ENCODE results near the gene FHIT. TPM values are rescaled to one million over a fixed set of nuclear protein-coding genes. Genes with fewer than 3 reads are reported as not detected.

The FHIT gene
- total and polyA plus RNA-seq, 10 of the 15 experiments (the other 5 are each of a cell fraction or from before 2014, with no cell fraction given): 4.2 to 14.9 (median 9.4) TPM

DNA sequence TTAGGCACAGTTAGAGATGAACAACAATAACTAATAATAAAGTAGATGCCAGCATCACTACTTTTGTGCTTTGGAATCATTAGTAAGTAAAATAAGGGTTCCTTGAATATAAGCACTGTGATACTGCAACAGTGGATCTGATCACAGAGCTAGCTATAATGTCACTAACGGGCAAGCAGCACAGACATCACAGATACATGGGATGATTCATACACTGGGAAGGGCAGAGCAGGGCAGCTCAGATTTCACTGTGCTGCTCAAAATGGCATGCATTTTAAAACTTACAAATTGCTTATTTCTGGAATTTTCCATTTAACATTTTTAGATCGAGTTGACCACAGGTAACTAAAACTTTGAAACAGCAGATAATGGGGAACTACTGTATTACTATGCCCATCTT lies 476.6 kb downstream of the FHIT start (continued):
- TF ChIP-seq, protein P1, sequence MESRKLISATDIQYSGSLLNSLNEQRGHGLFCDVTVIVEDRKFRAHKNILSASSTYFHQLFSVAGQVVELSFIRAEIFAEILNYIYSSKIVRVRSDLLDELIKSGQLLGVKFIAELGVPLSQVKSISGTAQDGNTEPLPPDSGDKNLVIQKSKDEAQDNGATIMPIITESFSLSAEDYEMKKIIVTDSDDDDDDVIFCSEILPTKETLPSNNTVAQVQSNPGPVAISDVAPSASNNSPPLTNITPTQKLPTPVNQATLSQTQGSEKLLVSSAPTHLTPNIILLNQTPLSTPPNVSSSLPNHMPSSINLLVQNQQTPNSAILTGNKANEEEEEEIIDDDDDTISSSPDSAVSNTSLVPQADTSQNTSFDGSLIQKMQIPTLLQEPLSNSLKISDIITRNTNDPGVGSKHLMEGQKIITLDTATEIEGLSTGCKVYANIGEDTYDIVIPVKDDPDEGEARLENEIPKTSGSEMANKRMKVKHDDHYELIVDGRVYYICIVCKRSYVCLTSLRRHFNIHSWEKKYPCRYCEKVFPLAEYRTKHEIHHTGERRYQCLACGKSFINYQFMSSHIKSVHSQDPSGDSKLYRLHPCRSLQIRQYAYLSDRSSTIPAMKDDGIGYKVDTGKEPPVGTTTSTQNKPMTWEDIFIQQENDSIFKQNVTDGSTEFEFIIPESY (IDR thresholded peaks at IDR 0.05): no peak
- TF ChIP-seq DPF2 (IDR thresholded peaks at IDR 0.05): no peak
- TF ChIP-seq ZBED1 (IDR thresholded peaks at IDR 0.05; ENCODE audit: borderline replicate concordance): no peak

DNA sequence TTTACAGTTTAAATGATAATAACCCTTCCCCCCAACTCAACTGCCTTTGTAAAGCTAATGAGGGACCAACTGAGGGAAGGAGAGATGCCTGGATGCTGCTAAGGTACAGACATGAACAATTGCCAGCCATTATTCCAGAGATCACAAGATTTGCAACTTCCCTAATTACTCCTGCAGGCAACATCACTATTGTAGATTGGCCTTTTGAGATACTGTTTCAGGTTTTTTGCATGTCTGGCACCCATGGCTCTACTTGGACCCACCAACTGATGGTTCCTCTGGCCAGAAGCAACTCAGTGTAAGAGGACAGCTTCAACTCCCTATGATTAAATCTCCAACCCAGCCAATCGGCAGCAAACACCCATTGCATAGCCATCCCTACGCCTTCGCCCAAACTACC lies 478.7 kb downstream of the FHIT start:
- Histone ChIP-seq H3K27me3 (replicated peaks in 1 of 2; ENCODE audit: control insufficient read depth in 2 of 2, insufficient read depth in 2 of 2, low read length in 1 of 2) (no peaks in the 10 kb centered on the region), H3K79me2 (ENCODE audit: control insufficient read depth, insufficient read depth, low read length) (no peaks in the 10 kb centered on the region), H3K9ac (ENCODE audit: control insufficient read depth, insufficient read depth, low read length) (no peak overlapping the region), H3K4me2 (ENCODE audit: control insufficient read depth, insufficient read depth) (no peak overlapping the region), H3K4me1 (ENCODE audit: control insufficient read depth, insufficient read depth, low read length) (no peaks in the 10 kb centered on the region), H3K27ac (ENCODE audit: control insufficient read depth, insufficient read depth) (no peak overlapping the region), H3K36me3 (ENCODE audit: control insufficient read depth in 2 of 2, insufficient read depth in 2 of 2, low read length in 1 of 2) (no peaks in the 10 kb centered on the region), H3K4me3 (no peak overlapping the region), H3K9me3 (replicated peaks; ENCODE audit: control insufficient read depth, insufficient read depth, low read length) (no peaks in the 10 kb centered on the region), H2AFZ (ENCODE audit: control insufficient read depth, low read depth, low read length) (no peak overlapping the region), H4K20me1 (ENCODE audit: control insufficient read depth, insufficient read depth) (no peaks in the 10 kb centered on the region)
- RAD21 ChIA-PET (ENCODE audit: unreplicated experiment): no interaction called here
- CTCF ChIA-PET: interaction anchor here (0.8 kb wide), 1 partner anchor 607 kb away, joined by 3 read pairs; no protein-coding TSS in a partner anchor
- 98% methylated on average over 3 of the region's 3 CpGs for WGBS (ENCODE audit: insufficient coverage, insufficient replicate concordance, low lambda C conversion rate, missing lambda C conversion rate)
- no peak for FAIRE-seq
- SMC1A ChIA-PET (ENCODE audit: uncharacterized antibody, unreplicated experiment): no interaction called here
- no peak for DNase-seq (ENCODE audit: low read depth, low spot score)
- no peak for ATAC-seq
- POLR2A ChIA-PET: no interaction called here
- intact Hi-C loops (cut with micrococcal nuclease; ENCODE audit: unreplicated experiment) (no loop called here), in situ Hi-C loops (cut with MboI) (no loop called here)
- no TSS peak for BruUV-seq (replicated peaks)
- TF ChIP-seq RCOR1 (conservative IDR thresholded peaks at IDR 0.05; ENCODE audit: low read depth, low read length): no peak
- no peak for TF ChIP-seq ASH2L (IDR thresholded peaks at IDR 0.05; ENCODE audit: borderline replicate concordance, low read depth)
- no peak for TF ChIP-seq NR2F1 (conservative IDR thresholded peaks at IDR 0.05)
- TF ChIP-seq, protein P2, sequence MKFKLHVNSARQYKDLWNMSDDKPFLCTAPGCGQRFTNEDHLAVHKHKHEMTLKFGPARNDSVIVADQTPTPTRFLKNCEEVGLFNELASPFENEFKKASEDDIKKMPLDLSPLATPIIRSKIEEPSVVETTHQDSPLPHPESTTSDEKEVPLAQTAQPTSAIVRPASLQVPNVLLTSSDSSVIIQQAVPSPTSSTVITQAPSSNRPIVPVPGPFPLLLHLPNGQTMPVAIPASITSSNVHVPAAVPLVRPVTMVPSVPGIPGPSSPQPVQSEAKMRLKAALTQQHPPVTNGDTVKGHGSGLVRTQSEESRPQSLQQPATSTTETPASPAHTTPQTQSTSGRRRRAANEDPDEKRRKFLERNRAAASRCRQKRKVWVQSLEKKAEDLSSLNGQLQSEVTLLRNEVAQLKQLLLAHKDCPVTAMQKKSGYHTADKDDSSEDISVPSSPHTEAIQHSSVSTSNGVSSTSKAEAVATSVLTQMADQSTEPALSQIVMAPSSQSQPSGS (IDR thresholded peaks at IDR 0.05; ENCODE audit: low read length): no peak
- TF ChIP-seq, protein P3, sequence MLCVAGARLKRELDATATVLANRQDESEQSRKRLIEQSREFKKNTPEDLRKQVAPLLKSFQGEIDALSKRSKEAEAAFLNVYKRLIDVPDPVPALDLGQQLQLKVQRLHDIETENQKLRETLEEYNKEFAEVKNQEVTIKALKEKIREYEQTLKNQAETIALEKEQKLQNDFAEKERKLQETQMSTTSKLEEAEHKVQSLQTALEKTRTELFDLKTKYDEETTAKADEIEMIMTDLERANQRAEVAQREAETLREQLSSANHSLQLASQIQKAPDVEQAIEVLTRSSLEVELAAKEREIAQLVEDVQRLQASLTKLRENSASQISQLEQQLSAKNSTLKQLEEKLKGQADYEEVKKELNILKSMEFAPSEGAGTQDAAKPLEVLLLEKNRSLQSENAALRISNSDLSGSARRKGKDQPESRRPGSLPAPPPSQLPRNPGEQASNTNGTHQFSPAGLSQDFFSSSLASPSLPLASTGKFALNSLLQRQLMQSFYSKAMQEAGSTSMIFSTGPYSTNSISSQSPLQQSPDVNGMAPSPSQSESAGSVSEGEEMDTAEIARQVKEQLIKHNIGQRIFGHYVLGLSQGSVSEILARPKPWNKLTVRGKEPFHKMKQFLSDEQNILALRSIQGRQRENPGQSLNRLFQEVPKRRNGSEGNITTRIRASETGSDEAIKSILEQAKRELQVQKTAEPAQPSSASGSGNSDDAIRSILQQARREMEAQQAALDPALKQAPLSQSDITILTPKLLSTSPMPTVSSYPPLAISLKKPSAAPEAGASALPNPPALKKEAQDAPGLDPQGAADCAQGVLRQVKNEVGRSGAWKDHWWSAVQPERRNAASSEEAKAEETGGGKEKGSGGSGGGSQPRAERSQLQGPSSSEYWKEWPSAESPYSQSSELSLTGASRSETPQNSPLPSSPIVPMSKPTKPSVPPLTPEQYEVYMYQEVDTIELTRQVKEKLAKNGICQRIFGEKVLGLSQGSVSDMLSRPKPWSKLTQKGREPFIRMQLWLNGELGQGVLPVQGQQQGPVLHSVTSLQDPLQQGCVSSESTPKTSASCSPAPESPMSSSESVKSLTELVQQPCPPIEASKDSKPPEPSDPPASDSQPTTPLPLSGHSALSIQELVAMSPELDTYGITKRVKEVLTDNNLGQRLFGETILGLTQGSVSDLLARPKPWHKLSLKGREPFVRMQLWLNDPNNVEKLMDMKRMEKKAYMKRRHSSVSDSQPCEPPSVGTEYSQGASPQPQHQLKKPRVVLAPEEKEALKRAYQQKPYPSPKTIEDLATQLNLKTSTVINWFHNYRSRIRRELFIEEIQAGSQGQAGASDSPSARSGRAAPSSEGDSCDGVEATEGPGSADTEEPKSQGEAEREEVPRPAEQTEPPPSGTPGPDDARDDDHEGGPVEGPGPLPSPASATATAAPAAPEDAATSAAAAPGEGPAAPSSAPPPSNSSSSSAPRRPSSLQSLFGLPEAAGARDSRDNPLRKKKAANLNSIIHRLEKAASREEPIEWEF (IDR thresholded peaks at IDR 0.05; ENCODE audit: insufficient replicate concordance, low read depth, low read length): no peak
- TF ChIP-seq HDAC6 (IDR thresholded peaks at IDR 0.05; ENCODE audit: unreplicated experiment): no peak
- TF ChIP-seq, protein P4, sequence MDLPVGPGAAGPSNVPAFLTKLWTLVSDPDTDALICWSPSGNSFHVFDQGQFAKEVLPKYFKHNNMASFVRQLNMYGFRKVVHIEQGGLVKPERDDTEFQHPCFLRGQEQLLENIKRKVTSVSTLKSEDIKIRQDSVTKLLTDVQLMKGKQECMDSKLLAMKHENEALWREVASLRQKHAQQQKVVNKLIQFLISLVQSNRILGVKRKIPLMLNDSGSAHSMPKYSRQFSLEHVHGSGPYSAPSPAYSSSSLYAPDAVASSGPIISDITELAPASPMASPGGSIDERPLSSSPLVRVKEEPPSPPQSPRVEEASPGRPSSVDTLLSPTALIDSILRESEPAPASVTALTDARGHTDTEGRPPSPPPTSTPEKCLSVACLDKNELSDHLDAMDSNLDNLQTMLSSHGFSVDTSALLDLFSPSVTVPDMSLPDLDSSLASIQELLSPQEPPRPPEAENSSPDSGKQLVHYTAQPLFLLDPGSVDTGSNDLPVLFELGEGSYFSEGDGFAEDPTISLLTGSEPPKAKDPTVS (IDR thresholded peaks at IDR 0.05; ENCODE audit: low read depth, low read length): no peak
- no peak for TF ChIP-seq CBX5 (IDR thresholded peaks at IDR 0.05; ENCODE audit: low read depth)
- TF ChIP-seq, protein P5, sequence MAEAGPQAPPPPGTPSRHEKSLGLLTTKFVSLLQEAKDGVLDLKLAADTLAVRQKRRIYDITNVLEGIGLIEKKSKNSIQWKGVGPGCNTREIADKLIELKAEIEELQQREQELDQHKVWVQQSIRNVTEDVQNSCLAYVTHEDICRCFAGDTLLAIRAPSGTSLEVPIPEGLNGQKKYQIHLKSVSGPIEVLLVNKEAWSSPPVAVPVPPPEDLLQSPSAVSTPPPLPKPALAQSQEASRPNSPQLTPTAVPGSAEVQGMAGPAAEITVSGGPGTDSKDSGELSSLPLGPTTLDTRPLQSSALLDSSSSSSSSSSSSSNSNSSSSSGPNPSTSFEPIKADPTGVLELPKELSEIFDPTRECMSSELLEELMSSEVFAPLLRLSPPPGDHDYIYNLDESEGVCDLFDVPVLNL (IDR thresholded peaks at IDR 0.05; ENCODE audit: low read depth, low read length): no peak
- TF ChIP-seq FOXK2 (IDR thresholded peaks at IDR 0.05): no peak
